Posterior vena cava (tissue), 2 donors: ENCODE measurements around the gene SLC7A9. TPM values are rescaled to one million over a fixed set of nuclear protein-coding genes. Genes with fewer than 3 reads are reported as not detected.
"Not testable (repeated sequence)": the region's sequence is repeated elsewhere in the genome, so short reads cannot be mapped to it uniquely, and the experiment has no call there.

ENCODE experiments used
- DNase-seq: peaks from one replicate; pipeline ENCODE4 v3.0.0-alpha.2; 2020; ENCODE audit warnings: low spot score
- intact Hi-C, 2 donors: fragments of 100-400 bp; cut with DNase I; formaldehyde crosslinking; loops; one replicate each; pipeline versions ENCODE4 v1.14.1 to v1.14.2; 2022 to 2023
- total RNA-seq, 2 donors: library from RNA; stranded (reverse); fragmentation: NEBNext Ultra II Directional; extraction: Animal tissue kit (Norgen Biotek cat#: 25700); gene quantifications; one replicate each; pipeline ENCODE4 v1.2.1, GENCODE V29; 2021
- donor health status: DM: yes; HTN: yes; CAD: no.
- donor health status: DM: yes; HTN: yes; CAD: no.

Gene SLC7A9
- total RNA-seq, 2 donors from 2014 or later = 0.28 TPM; not detected in 1

GRCh38 chr19:32887572-32888215 lies 18.1 kb upstream of the SLC7A9 start:
- peak; percentile 38 for DNase-seq
- intact Hi-C loops = no loop called here

GRCh38 chr19:32886241-32886640 lies 16.7 kb upstream of the SLC7A9 start:
- intact Hi-C loops = no loop called here
- DNase-seq = no peak

GRCh38 chr19:32885255-32885654 lies 15.7 kb upstream of the SLC7A9 start:
- DNase-seq = peak; percentile 23
- intact Hi-C loops = not testable (repeated sequence)

GRCh38 chr19:32881766-32882165 lies 12.2 kb upstream of the SLC7A9 start:
- intact Hi-C loops = no loop called here
- DNase-seq = peak; percentile 59

- intact Hi-C loops = no loop called here
- DNase-seq = no peak
Measured at GRCh38 chr19:32880622-32881021, 11.1 kb upstream of the SLC7A9 start.

- intact Hi-C loops = no loop called here
- DNase-seq = peak; percentile 74
Measured at GRCh38 chr19:32879741-32880140, 10.2 kb upstream of the SLC7A9 start.

GRCh38 chr19:32878988-32879387 lies 9.4 kb upstream of the SLC7A9 start:
- peak; percentile 67 for DNase-seq
- intact Hi-C loops = no loop called here

- intact Hi-C loops = no loop called here
- peak; percentile 36 for DNase-seq
Measured at GRCh38 chr19:32877977-32878745, 8.6 kb upstream of the SLC7A9 start.

- peak; percentile 38 for DNase-seq
- intact Hi-C loops = no loop called here
Measured at GRCh38 chr19:32877323-32877912, 7.9 kb upstream of the SLC7A9 start.

GRCh38 chr19:32876919-32877285 lies 7.3 kb upstream of the SLC7A9 start:
- intact Hi-C loops = no loop called here
- DNase-seq = peak; percentile 32

- intact Hi-C loops = no loop called here
- peak; percentile 53 for DNase-seq
Measured at GRCh38 chr19:32876236-32876918, 6.8 kb upstream of the SLC7A9 start.

GRCh38 chr19:32875428-32875827 lies 5.9 kb upstream of the SLC7A9 start:
- intact Hi-C loops = no loop called here
- peak; percentile 41 for DNase-seq

- intact Hi-C loops = no loop called here
- peak; percentile 54 for DNase-seq
Measured at GRCh38 chr19:32874605-32875004, 5.0 kb upstream of the SLC7A9 start.

GRCh38 chr19:32873247-32873959 lies 3.8 kb upstream of the SLC7A9 start:
- intact Hi-C loops = no loop called here
- peak; percentile 38 for DNase-seq

- no peak for DNase-seq
- intact Hi-C loops = no loop called here
Measured at GRCh38 chr19:32872391-32872790, 2.8 kb upstream of the SLC7A9 start.

GRCh38 chr19:32870981-32871451 lies 1.4 kb upstream of the SLC7A9 start:
- peak; percentile 67 for DNase-seq
- intact Hi-C loops = no loop called here

GRCh38 chr19:32869966-32870573 lies 503 bp upstream of the SLC7A9 start:
- intact Hi-C loops = no loop called here
- peak; percentile 41 for DNase-seq

GRCh38 chr19:32868206-32868950 lies 1.2 kb downstream of the SLC7A9 start:
- intact Hi-C loops = no loop called here
- DNase-seq = peak; percentile 48
